HG02763 (cell line): ENCODE results near the gene FBXW5.

Experiments used
- ATAC-seq: cut with Tn5 transposase; IDR thresholded peaks from one replicate; pipeline ENCODE4 v1.9.1; 2021; ENCODE audit warnings: mild to moderate bottlenecking, moderate library complexity; ENCODE audit not compliant: unreplicated experiment

FBXW5 gene

GRCh38 chr9:136962163-136962562 is 17.6 kb upstream of the FBXW5 start:
- ATAC-seq: no peak

GRCh38 chr9:136961279-136962065 is 16.9 kb upstream of the FBXW5 start:
- ATAC-seq: no peak

GRCh38 chr9:136960938-136961275 is 16.4 kb upstream of the FBXW5 start:
- no peak for ATAC-seq

DNA sequence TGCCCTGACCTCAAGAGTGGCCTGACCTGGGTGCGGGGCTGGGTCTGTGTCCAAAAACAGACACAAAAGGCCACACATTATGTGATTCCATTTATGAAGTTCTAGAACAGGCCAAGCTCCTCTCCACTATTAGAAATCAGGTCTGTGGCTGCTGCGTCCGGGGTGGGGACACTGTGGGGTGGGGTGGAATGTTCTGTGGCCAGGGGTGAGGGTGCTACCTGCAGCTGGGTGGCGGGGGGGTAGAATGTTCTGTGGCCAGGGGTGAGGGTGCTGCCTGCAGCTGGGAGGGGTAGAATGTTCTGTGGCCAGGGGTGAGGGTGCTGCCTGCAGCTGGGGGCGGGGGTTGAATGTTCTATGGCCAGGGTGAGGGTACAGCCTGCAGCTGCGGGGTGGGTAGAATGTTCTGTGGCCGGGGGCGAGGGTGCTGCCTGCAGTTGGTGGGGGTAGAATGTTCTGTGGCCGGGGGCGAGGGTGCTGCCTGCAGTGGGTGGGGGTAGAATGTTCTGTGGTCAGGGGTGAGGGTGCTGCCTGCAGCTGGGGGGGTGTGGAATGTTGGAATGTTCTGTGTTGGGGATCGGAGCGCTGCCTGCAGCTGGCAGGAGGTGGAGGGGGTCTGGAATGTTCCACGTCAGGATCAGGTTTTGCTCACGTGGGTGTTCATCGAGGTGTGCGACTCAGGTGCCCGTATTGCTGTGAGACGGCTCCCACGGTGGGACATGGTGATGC is 15.8 kb upstream of the FBXW5 start:
- no peak for ATAC-seq

DNA sequence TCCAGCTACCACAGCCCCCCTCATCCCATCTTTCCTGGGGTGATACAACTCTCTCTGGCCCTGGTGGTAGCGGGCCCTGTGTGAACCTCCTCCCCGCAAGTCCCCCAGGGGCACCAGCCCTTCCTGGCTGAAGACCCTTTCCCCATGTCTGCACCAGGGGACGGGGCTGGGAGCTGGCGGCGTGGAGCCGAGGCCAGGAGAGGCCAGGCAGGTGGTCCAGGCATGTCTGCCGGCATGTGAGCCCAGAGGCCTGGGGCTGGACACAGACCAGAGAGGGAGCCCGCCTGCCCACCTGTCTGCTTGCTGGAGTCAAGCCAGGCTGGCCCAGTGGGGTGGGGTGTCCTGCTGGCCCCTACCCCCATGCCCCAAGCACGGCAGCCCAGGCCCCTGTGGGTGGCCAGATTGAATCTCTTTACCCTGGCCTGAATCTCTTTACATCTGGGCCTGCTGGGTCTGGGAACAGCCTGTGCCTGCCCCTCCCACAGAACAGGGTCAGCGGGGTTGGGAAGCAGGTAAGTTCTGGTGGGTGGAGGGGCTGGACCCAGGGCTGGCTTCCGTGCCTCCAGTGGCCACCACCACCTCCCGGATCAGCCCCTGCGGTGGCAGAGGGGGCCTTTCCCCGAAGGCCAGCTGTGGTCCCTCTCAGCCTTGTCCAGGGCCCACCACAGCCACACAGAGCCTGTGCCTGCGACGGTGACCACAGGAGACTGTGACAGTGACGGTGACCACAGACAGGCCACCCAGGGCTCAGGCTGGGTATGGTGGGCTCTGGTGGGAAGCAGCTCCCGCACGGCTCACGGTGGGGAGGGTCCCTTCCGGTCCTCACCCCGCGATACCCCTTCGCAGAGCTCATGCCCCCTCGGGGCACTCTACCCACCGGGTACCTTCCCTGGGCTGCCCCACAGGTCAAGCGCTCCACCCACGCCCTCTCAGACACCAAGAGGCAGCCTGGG is 14.6 kb upstream of the FBXW5 start:
- ATAC-seq: no peak

GRCh38 chr9:136958473-136958872 is 13.9 kb upstream of the FBXW5 start:
- ATAC-seq: no peak

- ATAC-seq: no peak
These were observed 13.4 kb upstream of the FBXW5 start for GRCh38 chr9:136957901-136958300.

- ATAC-seq: no peak
These were observed 12.9 kb upstream of the FBXW5 start for GRCh38 chr9:136957461-136957860.

GRCh38 chr9:136956604-136957003 is 12.1 kb upstream of the FBXW5 start:
- no peak for ATAC-seq

GRCh38 chr9:136955943-136956335 is 11.4 kb upstream of the FBXW5 start:
- ATAC-seq: no peak

GRCh38 chr9:136955202-136955942 is 10.8 kb upstream of the FBXW5 start:
- ATAC-seq: no peak

DNA sequence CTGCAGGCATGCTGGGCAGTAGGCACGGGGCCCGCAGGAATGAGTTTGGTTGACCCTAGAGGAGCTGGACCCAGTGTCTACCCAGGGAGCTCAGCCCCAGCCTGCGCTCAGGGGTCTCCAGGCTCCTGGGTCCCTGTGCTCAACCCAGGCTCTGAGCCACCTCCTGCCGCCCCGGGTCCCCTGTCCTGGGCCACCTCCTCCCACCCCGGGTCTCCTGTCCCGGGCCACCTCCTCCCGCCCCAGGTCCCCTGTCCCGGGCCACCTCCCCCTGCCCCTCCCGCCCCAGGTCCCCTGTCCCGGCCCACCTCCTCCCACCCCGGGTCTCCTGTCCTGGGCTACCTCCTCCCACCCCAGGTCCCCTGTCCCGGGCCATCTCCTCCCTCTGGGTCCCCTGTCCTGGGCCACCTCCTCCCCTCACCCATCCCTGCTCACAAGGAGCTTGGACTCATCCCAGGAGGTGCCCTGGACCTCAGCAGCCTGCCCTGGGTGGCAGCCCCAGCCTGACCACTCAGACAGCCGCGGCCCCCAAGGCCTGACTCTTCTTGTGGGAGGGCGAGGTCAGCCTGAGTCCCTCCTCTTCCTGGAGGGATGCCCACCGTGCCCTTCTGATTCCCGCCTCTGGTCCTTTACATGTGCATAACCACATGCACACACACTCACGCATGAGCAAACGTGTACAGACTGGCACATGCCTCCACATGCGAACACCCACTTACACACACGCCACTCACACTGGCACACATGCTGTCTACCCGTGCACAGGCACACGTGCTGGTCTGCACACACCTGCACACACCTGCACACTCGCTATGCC is 9.9 kb upstream of the FBXW5 start:
- ATAC-seq: no peak

DNA sequence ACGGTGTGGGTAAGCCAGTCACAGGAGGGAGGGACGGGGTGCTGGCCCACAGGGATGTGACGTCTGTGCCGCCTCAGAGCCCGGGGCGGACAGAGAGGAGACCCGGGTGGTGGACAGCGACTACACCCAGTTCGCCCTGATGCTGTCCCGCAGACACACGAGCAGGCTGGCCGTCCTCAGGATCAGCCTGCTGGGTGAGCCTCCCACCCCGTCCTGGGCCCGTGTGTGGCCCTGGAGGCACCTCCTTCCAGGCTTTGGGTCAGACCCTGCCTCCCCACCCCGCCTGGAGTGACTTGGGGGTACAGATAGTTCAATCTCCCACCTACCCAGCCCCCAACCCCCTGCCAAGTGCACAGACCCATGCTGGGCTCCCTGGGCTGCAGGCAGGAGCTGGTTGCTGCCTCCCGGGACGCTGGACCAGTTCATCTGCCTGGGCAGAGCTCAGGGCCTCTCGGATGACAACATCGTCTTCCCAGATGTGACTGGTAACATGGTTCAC is 9.3 kb upstream of the FBXW5 start:
- no peak for ATAC-seq

DNA sequence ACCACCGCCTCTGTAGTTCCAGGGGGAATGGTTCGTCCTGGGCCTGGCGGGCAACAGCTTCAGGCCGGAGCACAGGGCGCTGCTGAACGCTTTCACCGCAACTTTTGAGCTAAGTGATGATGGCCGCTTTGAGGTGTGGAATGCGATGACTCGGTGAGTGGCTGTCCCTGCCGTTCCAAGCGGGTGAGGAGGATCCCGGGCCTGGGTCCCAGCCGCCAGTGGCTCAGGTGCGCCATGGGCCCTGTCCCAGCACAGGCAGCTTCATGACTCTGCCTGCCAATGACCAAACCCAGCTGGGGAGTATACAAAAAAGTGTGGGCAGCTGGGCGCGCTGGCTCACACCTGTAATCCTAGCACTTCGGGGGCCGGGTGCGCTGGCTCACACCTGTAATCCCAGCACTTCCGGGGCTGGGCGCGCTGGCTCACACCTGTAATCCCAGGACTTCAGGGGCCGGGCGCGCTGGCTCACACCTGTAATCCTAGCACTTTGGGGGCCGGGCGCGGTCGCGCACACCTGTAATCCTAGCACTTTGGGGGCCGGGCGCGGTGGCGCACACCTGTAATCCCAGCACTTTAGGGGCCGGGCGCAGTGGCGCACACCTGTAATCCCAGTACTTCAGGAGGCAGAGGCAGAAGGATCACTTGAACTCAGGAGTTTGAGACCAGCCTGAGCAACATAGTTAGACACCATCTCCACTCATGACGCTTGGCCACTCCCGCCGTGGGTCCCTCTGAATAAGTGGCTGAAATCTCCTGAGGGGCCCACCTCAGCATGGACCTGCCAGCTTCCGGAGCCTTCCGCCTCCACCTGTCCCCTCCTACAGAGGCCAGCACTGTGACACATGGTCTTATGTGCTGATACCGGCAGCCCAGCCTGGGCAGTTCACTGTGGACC is 8.6 kb upstream of the FBXW5 start:
- ATAC-seq: no peak

GRCh38 chr9:136952321-136952850 is 7.8 kb upstream of the FBXW5 start:
- ATAC-seq: no peak

DNA sequence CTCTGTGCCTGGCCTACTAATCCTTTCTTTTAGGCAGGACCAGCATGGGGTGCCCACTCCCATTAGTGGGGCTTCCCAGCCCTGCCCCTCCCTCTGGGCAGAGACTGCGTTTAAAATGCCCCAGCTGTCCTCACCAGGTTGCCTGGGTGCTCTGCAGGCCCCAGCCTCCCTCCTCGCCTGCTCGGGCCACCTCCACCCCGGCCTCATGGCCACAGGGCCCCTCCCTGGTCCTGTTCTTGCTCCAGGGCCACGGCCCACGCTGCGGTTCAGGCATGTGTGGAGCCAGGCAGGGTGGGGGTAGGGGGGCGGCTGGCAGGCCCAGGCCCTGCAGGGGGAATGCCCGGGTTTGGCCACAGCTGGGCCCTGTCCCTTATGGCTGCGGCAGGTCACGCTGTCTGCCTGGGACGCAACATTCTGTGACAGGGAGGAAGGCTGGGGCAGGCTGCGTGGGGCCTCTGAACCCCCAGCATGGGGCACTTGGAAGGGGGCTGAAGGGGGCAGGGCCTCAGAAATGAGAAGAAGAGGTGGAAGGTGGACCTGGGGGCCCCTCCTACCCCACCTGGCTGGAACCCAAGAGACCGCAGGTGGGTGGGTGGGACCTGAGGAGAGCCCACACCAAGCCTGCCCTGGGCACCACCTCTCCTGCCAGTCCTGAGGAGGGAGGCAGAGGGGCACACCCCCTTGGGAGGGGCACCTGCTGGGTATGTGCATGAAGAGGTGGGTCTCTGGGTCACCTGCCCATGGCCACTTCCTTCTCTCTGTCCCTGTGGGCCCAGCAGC is 7.2 kb upstream of the FBXW5 start, which contains the start of gene LCN12:
Gene LCN12, plus strand, starts transcription at position 733 of the 780 bp plus-strand sequence. CDS start 55 bp downstream, outside the sequence.
- no peak for ATAC-seq

GRCh38 chr9:136950656-136951276 is 6.2 kb upstream of the FBXW5 start:
- no peak for ATAC-seq
